Measurements from ENCODE around the gene GGA3. TPM values are rescaled to one million over a fixed set of nuclear protein-coding genes. Genes with fewer than 3 reads are reported as not detected.
A peak's percentile ranks its signal among the peaks of the same experiment; 100 is the strongest.

Gene GGA3
- total RNA-seq, 1 experiment from 2014 or later = 94.4 TPM

DNA sequence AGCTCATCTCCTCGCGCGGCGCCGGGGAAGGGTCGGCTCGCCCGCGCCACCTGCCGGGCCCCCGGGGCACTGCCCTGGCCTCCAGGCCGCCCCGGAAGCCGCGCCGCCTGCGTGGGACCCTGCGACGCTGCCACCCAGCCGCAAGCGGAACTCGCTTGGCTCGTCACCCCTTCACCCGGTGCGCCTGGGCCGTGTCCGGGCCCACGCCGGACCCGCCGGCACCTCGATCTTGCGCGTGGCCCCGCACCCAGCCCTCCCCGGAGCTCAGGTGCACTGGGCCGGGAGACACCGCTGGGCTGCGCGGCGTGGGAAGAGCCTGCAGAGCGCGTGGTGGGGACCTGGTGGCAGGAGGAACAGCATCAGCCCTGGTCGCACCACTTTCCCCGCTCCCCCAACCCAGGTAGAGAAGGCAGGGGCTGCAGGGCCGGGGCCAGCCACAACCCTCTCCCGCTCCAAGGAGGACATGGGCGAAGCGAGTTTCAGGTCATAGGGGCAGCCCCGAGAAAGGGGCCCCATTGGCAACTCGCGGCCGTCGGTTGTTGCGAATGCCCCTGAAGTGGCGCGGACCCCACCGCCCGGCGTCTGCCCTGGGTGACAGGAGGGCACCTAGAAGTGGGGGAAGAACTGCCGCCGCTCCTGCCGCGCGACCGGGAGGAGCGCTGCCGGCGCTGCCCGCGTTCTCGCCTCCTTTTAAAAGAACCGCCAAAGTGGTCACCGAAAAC, 10.0 kb upstream of the GGA3 start:
- H3K27me3 ChIP-seq (replicated peaks; ENCODE audit: control insufficient read depth, insufficient read depth, low read length) = no peaks in the 10 kb centered on the region
- H3K4me3 Mint-ChIP-seq (ENCODE audit: unreplicated experiment) = peak overlapping the region; percentile 71
- no TSS peak for BruUV-seq (replicated peaks)
- H3K4me1 Mint-ChIP-seq (ENCODE audit: low read depth, unreplicated experiment) = peaks cover 15% of the 10 kb centered on the region
- H3K36me3 ChIP-seq (ENCODE audit: control insufficient read depth, insufficient read depth, low read length) = peaks cover 7% of the 10 kb centered on the region
- H3K36me3 Mint-ChIP-seq (ENCODE audit: insufficient read depth, unreplicated experiment) = peaks cover 48% of the 10 kb centered on the region
- H3K4me3 ChIP-seq (ENCODE audit: low read depth, low read length) = peak overlapping the region; percentile 97
- intact Hi-C loops (cut with micrococcal nuclease; ENCODE audit: unreplicated experiment) = loop anchor here (2.0 kb wide), 2 partner anchors 17 to 133 kb away; partner anchors contain the start of genes GRB2 and SLC25A19
- no peaks in the 10 kb centered on the region for H3K27me3 Mint-ChIP-seq (ENCODE audit: insufficient read depth, unreplicated experiment)
- ChIA-PET CTCF (interaction anchor here (0.5 to 3.2 kb wide), 40 partner anchors 8 to 1068 kb away, joined by 3 to 91 read pairs (median 4); partner anchors contain the start of genes GGA3, GRB2, LLGL2 and MRPS7), POLR2A (interaction anchor here (0.6 to 4.0 kb wide), 10 partner anchors 10 to 508 kb away, joined by 3 to 48 read pairs (median 5); partner anchors contain the start of genes GGA3, GRB2, MRPS7 and NUP85)
- no peaks in the 10 kb centered on the region for H3K9me3 Mint-ChIP-seq (ENCODE audit: unreplicated experiment)
- peak overlapping the region; percentile 1 for H3K27ac Mint-ChIP-seq (ENCODE audit: unreplicated experiment)
- peak; percentile 67 to 93 for DNase-seq
- peak; percentile 41 to 91 for TF ChIP-seq CTCF (IDR thresholded peaks at IDR 0.05; ENCODE audit: insufficient read depth in 1 of 2, low read depth in 1 of 2, low read length in 1 of 2, severe bottlenecking in 1 of 2, unreplicated experiment in 1 of 2)
- peaks cover 14% of the 10 kb centered on the region; the same call in 1 of the 2 replicates for H3K4me1 ChIP-seq
- no peaks in the 10 kb centered on the region for H3K9me3 ChIP-seq

DNA sequence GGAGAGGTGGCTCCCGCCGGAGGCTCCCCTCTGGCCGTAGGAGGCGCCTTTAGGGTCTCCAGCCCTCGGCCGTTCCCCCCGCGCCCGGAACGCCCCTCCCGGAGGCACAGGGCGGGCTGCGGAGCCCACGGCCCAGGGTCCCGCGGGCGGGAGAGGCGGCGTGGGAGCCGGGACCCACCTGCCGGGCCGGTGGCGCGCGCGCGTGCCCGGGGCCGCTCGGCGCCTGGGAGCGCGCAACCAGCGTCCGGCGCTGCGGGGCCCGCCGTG, 9.5 kb upstream of the GGA3 start, which contains the start of gene MIF4GD:
Gene MIF4GD (minus strand): TSS at position 266 of the 267 bp plus-strand sequence. CDS start 1,036 bp downstream, outside the sequence.
- intact Hi-C loops (cut with micrococcal nuclease; ENCODE audit: unreplicated experiment) = loop anchor here (1.0 to 2.0 kb wide), 3 partner anchors 18 to 141 kb away; partner anchors contain the start of genes GRB2 and SLC25A19
- POLR2A ChIA-PET = interaction anchor here (0.6 to 4.0 kb wide), 10 partner anchors 10 to 509 kb away, joined by 3 to 48 read pairs (median 5); partner anchors contain the start of genes GGA3, GRB2, MRPS7 and NUP85
- H3K9me3 ChIP-seq = no peaks in the 10 kb centered on the region
- H3K36me3 ChIP-seq (ENCODE audit: control insufficient read depth, insufficient read depth, low read length) = peaks cover 7% of the 10 kb centered on the region
- Mint-ChIP-seq H3K36me3 (ENCODE audit: insufficient read depth, unreplicated experiment) (peaks cover 51% of the 10 kb centered on the region), H3K9me3 (ENCODE audit: unreplicated experiment) (no peaks in the 10 kb centered on the region), H3K4me3 (ENCODE audit: unreplicated experiment) (peak within 1 kb of the TSS; percentile 71), H3K27me3 (ENCODE audit: insufficient read depth, unreplicated experiment) (no peaks in the 10 kb centered on the region), H3K4me1 (ENCODE audit: low read depth, unreplicated experiment) (peaks cover 15% of the 10 kb centered on the region), H3K27ac (ENCODE audit: unreplicated experiment) (peak within 1 kb of the TSS; percentile 84)
- no peaks in the 10 kb centered on the region for H3K27me3 ChIP-seq (replicated peaks; ENCODE audit: control insufficient read depth, insufficient read depth, low read length)
- CTCF ChIA-PET = interaction anchor here (0.5 to 3.2 kb wide), 38 partner anchors 8 to 509 kb away, joined by 3 to 91 read pairs (median 4); partner anchors contain the start of genes GGA3, GRB2, LLGL2 and MRPS7
- TF ChIP-seq CTCF (IDR thresholded peaks at IDR 0.05; ENCODE audit: insufficient read depth in 1 of 2, low read depth in 1 of 2, low read length in 1 of 2, severe bottlenecking in 1 of 2, unreplicated experiment in 1 of 2) = no peak
- DNase-seq = no peak
- peak within 1 kb of the TSS; percentile 97 for H3K4me3 ChIP-seq (ENCODE audit: low read depth, low read length)
- BruUV-seq (replicated peaks) = no TSS peak
- peaks cover 14% of the 10 kb centered on the region; the same call in 1 of the 2 replicates for H3K4me1 ChIP-seq

- intact Hi-C loops (cut with micrococcal nuclease; ENCODE audit: unreplicated experiment) = loop anchor here (1.0 to 2.0 kb wide), 3 partner anchors 18 to 142 kb away; partner anchors contain the start of genes GRB2 and SLC25A19
- Histone ChIP-seq H3K4me3 (ENCODE audit: low read depth, low read length) (peak overlapping the region; percentile 97), H3K27me3 (replicated peaks; ENCODE audit: control insufficient read depth, insufficient read depth, low read length) (no peaks in the 10 kb centered on the region), H3K36me3 (ENCODE audit: control insufficient read depth, insufficient read depth, low read length) (peaks cover 11% of the 10 kb centered on the region), H3K9me3 (no peaks in the 10 kb centered on the region), H3K4me1 (peaks cover 14% of the 10 kb centered on the region; the same call in 1 of the 2 replicates)
- Mint-ChIP-seq H3K27me3 (ENCODE audit: insufficient read depth, unreplicated experiment) (no peaks in the 10 kb centered on the region), H3K4me3 (ENCODE audit: unreplicated experiment) (peak overlapping the region; percentile 71), H3K4me1 (ENCODE audit: low read depth, unreplicated experiment) (peaks cover 15% of the 10 kb centered on the region), H3K36me3 (ENCODE audit: insufficient read depth, unreplicated experiment) (peaks cover 48% of the 10 kb centered on the region), H3K27ac (ENCODE audit: unreplicated experiment) (peak overlapping the region; percentile 84), H3K9me3 (ENCODE audit: unreplicated experiment) (no peaks in the 10 kb centered on the region)
- peak; percentile 84 to 85 for DNase-seq
- no TSS peak for BruUV-seq (replicated peaks)
- POLR2A ChIA-PET = interaction anchor here (0.6 to 4.0 kb wide), 12 partner anchors 9 to 509 kb away, joined by 3 to 48 read pairs (median 4); partner anchors contain the start of genes GGA3, GRB2, MRPS7 and NUP85
- CTCF ChIA-PET = interaction anchor here (0.5 to 3.2 kb wide), 40 partner anchors 7 to 585 kb away, joined by 3 to 91 read pairs (median 4); partner anchors contain the start of genes GGA3, GRB2, LLGL2 and MRPS7
- peak; percentile 22 to 67 for TF ChIP-seq CTCF (IDR thresholded peaks at IDR 0.05; ENCODE audit: insufficient read depth in 1 of 2, low read depth in 1 of 2, low read length in 1 of 2, severe bottlenecking in 1 of 2, unreplicated experiment in 1 of 2)
These were observed 9.0 kb upstream of the GGA3 start for GRCh38 chr17:75270218-75270965.

Measured in Caco-2 (cell line).